Measurements from ENCODE around the gene RAB11FIP3.
"Not testable (repeated sequence)": the region's sequence is repeated elsewhere in the genome, so short reads cannot be mapped to it uniquely, and the experiment has no call there.

Gene RAB11FIP3

GRCh38 chr16:392450-393030 is 32.9 kb upstream of the RAB11FIP3 start:
- DNase-seq (ENCODE audit: low read depth): no peak

GRCh38 chr16:396199-396598 is 29.2 kb upstream of the RAB11FIP3 start:
- no peak for DNase-seq (ENCODE audit: low read depth)

- no peak for DNase-seq (ENCODE audit: low read depth)
Measured at GRCh38 chr16:396605-397004, 28.8 kb upstream of the RAB11FIP3 start.

GRCh38 chr16:397135-397661 is 28.3 kb upstream of the RAB11FIP3 start, which contains the start of gene NME4:
Gene NME4, plus strand, starts transcription at chr16:397199. Its CDS starts 24 bp downstream, at chr16:397223.
- DNase-seq (ENCODE audit: low read depth): no peak

- no peak for DNase-seq (ENCODE audit: low read depth)
Measured at GRCh38 chr16:397736-398332, 27.6 kb upstream of the RAB11FIP3 start.

- no peak for DNase-seq (ENCODE audit: low read depth)
Measured at GRCh38 chr16:398561-399339, 26.7 kb upstream of the RAB11FIP3 start.

- no peak for DNase-seq (ENCODE audit: low read depth)
Measured at GRCh38 chr16:399340-400019, 26.0 kb upstream of the RAB11FIP3 start.

- no peak for DNase-seq (ENCODE audit: low read depth)
Measured at GRCh38 chr16:400061-400591, 25.3 kb upstream of the RAB11FIP3 start.

GRCh38 chr16:401468-402348 is 23.7 kb upstream of the RAB11FIP3 start, which contains the start of gene DECR2:
Gene DECR2, plus strand, starts transcription at chr16:401885. Its CDS starts 79 bp downstream, at chr16:401964.
- peak; percentile 99 for DNase-seq (ENCODE audit: low read depth)

- DNase-seq (ENCODE audit: low read depth): no peak
Measured at GRCh38 chr16:404971-405486, 20.4 kb upstream of the RAB11FIP3 start.

- no peak for DNase-seq (ENCODE audit: low read depth)
Measured at GRCh38 chr16:405548-406506, 19.6 kb upstream of the RAB11FIP3 start.

GRCh38 chr16:407253-407652 is 18.2 kb upstream of the RAB11FIP3 start:
- no peak for DNase-seq (ENCODE audit: low read depth)

GRCh38 chr16:410516-411178 is 14.8 kb upstream of the RAB11FIP3 start:
- no peak for DNase-seq (ENCODE audit: low read depth)

- no peak for DNase-seq (ENCODE audit: low read depth)
Measured at GRCh38 chr16:411576-412265, 13.7 kb upstream of the RAB11FIP3 start.

GRCh38 chr16:414395-415169 is 10.9 kb upstream of the RAB11FIP3 start:
- no peak for DNase-seq (ENCODE audit: low read depth)

- DNase-seq (ENCODE audit: low read depth): not testable (repeated sequence)
Measured at GRCh38 chr16:415170-415498, 10.3 kb upstream of the RAB11FIP3 start.

- not testable (repeated sequence) for DNase-seq (ENCODE audit: low read depth)
Measured at GRCh38 chr16:422179-422578, 3.3 kb upstream of the RAB11FIP3 start.

Data from stimulated activated CD8-positive, alpha-beta memory T cell treated with anti-CD3 and anti-CD28 coated beads, Interleukin-15, amount 100 ng/mL, for 1 hour (primary cell).